Activated CD4-positive, alpha-beta T cell treated with anti-CD3 and anti-CD28 coated beads, Interleukin-2, amount 10 ng/mL, durations not matched to agents 24 days and 14 days (primary cell): Measurements from ENCODE around the gene ZNF362. TPM values are rescaled to one million over a fixed set of nuclear protein-coding genes. Genes with fewer than 3 reads are reported as not detected.

Experiments used
- DNase-seq: peaks from one replicate; pipeline ENCODE4 v3.0.0; 2022
- H3K27ac Mint-ChIP-seq: one replicate; pipeline ENCODE4 v1.8.0; 2022; ENCODE audit warnings: mild to moderate bottlenecking, mixed read lengths
- H3K27me3 Mint-ChIP-seq: one replicate; pipeline ENCODE4 v1.8.0; 2022; ENCODE audit warnings: mixed read lengths
- H3K36me3 Mint-ChIP-seq: one replicate; pipeline ENCODE4 v1.8.0; 2022; ENCODE audit warnings: low read depth, mild to moderate bottlenecking, mixed read lengths
- H3K4me1 Mint-ChIP-seq: one replicate; pipeline ENCODE4 v1.8.0; 2021; ENCODE audit warnings: mixed read lengths
- H3K4me3 Mint-ChIP-seq: one replicate; pipeline ENCODE4 v1.8.0; 2022; ENCODE audit warnings: mild to moderate bottlenecking, moderate library complexity, mixed read lengths
- H3K9me3 Mint-ChIP-seq: one replicate; pipeline ENCODE4 v1.8.0; 2021; ENCODE audit warnings: mixed read lengths
- intact Hi-C: fragments of 100-400 bp; cut with micrococcal nuclease; formaldehyde crosslinking; loops from one replicate; pipeline ENCODE4 v1.15.1; 2023
- total RNA-seq: library from RNA; stranded (reverse); gene quantifications from 2 replicates; pipeline ENCODE4 v1.2.3, GENCODE V29; 2022

Gene ZNF362
- total RNA-seq, 1 donor from 2014 or later: 13.3 TPM

- Mint-ChIP-seq H3K27me3 (peaks cover 6% of the 10 kb centered on the region), H3K36me3 (peaks cover 6% of the 10 kb centered on the region), H3K4me3 (no peak overlapping the region), H3K9me3 (no peaks in the 10 kb centered on the region), H3K27ac (no peak overlapping the region), H3K4me1 (peaks cover 12% of the 10 kb centered on the region)
- intact Hi-C loops: no loop called here
- no peak for DNase-seq
Observed at GRCh38 chr1:33254491-33254890, 1.8 kb upstream of the ZNF362 start.

GRCh38 chr1:33255347-33256220, 708 bp upstream of the ZNF362 start:
- Mint-ChIP-seq H3K27me3 (peaks cover 4% of the 10 kb centered on the region), H3K27ac (peak overlapping the region; percentile 70)

GRCh38 chr1:33256221-33256470, 146 bp upstream of the ZNF362 start:
- H3K4me3 Mint-ChIP-seq: no peak overlapping the region
- H3K27ac Mint-ChIP-seq: no peak overlapping the region
- H3K4me1 Mint-ChIP-seq: peaks cover 15% of the 10 kb centered on the region
- DNase-seq: no peak
- intact Hi-C loops: loop anchor here (2.0 to 5.0 kb wide), 2 partner anchors 75 to 439 kb away; partner anchors contain the start of genes S100PBP and YARS1
- H3K36me3 Mint-ChIP-seq: peaks cover 6% of the 10 kb centered on the region
- peaks cover 3% of the 10 kb centered on the region for H3K27me3 Mint-ChIP-seq
- no peaks in the 10 kb centered on the region for H3K9me3 Mint-ChIP-seq

More at GRCh38 chr1:33255347-33256220, 708 bp upstream of the ZNF362 start:
- DNase-seq: peak; percentile 79
- peaks cover 15% of the 10 kb centered on the region for H3K4me1 Mint-ChIP-seq
- H3K36me3 Mint-ChIP-seq: peaks cover 6% of the 10 kb centered on the region
- intact Hi-C loops: loop anchor here (2.0 to 5.0 kb wide), 2 partner anchors 75 to 438 kb away; partner anchors contain the start of genes S100PBP and YARS1
- no peaks in the 10 kb centered on the region for H3K9me3 Mint-ChIP-seq
- peak overlapping the region; percentile 60 for H3K4me3 Mint-ChIP-seq

- Mint-ChIP-seq H3K9me3 (no peaks in the 10 kb centered on the region), H3K4me1 (peaks cover 17% of the 10 kb centered on the region), H3K4me3 (peak overlapping the region; percentile 96), H3K36me3 (peaks cover 6% of the 10 kb centered on the region), H3K27me3 (peaks cover 3% of the 10 kb centered on the region), H3K27ac (peak overlapping the region; percentile 98)
- no peak for DNase-seq
- intact Hi-C loops: loop anchor here (2.0 to 5.0 kb wide), 2 partner anchors 76 to 440 kb away; partner anchors contain the start of genes S100PBP and YARS1
Observed at GRCh38 chr1:33257207-33257771, 997 bp downstream of the ZNF362 start.

GRCh38 chr1:33257772-33258712, 1.8 kb downstream of the ZNF362 start:
- intact Hi-C loops: loop anchor here (2.0 to 5.0 kb wide), 2 partner anchors 77 to 441 kb away; partner anchors contain the start of genes S100PBP and YARS1
- no peak for DNase-seq
- Mint-ChIP-seq H3K36me3 (peaks cover 6% of the 10 kb centered on the region), H3K4me1 (peaks cover 17% of the 10 kb centered on the region), H3K9me3 (no peaks in the 10 kb centered on the region), H3K4me3 (peak overlapping the region; percentile 96), H3K27ac (peak overlapping the region; percentile 98), H3K27me3 (peaks cover under 1% of the 10 kb centered on the region)

GRCh38 chr1:33258788-33259274, 2.5 kb downstream of the ZNF362 start:
- Mint-ChIP-seq H3K4me3 (no peak overlapping the region), H3K9me3 (no peaks in the 10 kb centered on the region), H3K4me1 (peaks cover 17% of the 10 kb centered on the region), H3K36me3 (peaks cover 6% of the 10 kb centered on the region), H3K27me3 (no peaks in the 10 kb centered on the region), H3K27ac (no peak overlapping the region)
- no peak for DNase-seq
- intact Hi-C loops: loop anchor here (5.0 kb wide), 1 partner anchor 442 kb away; the partner anchor contains the start of genes S100PBP and YARS1

- H3K4me1 Mint-ChIP-seq: peaks cover 17% of the 10 kb centered on the region
- peaks cover 6% of the 10 kb centered on the region for H3K36me3 Mint-ChIP-seq
- H3K4me3 Mint-ChIP-seq: no peak overlapping the region
- H3K9me3 Mint-ChIP-seq: no peaks in the 10 kb centered on the region
- H3K27ac Mint-ChIP-seq: no peak overlapping the region
- intact Hi-C loops: loop anchor here (5.0 kb wide), 1 partner anchor 443 kb away; the partner anchor contains the start of genes S100PBP and YARS1
- no peak for DNase-seq
- H3K27me3 Mint-ChIP-seq: no peaks in the 10 kb centered on the region
Observed at GRCh38 chr1:33259879-33260278, 3.6 kb downstream of the ZNF362 start.

- H3K27ac Mint-ChIP-seq: no peak overlapping the region
- H3K36me3 Mint-ChIP-seq: peaks cover 6% of the 10 kb centered on the region
- H3K4me1 Mint-ChIP-seq: peaks cover 17% of the 10 kb centered on the region
- intact Hi-C loops: no loop called here
- no peak for DNase-seq
- no peak overlapping the region for H3K4me3 Mint-ChIP-seq
- H3K9me3 Mint-ChIP-seq: no peaks in the 10 kb centered on the region
- no peaks in the 10 kb centered on the region for H3K27me3 Mint-ChIP-seq
Observed at GRCh38 chr1:33260439-33260838, 4.1 kb downstream of the ZNF362 start.

GRCh38 chr1:33261344-33261743, 5.1 kb downstream of the ZNF362 start:
- H3K4me3 Mint-ChIP-seq: no peak overlapping the region
- peaks cover 17% of the 10 kb centered on the region for H3K4me1 Mint-ChIP-seq
- H3K36me3 Mint-ChIP-seq: peaks cover 6% of the 10 kb centered on the region
- no peak for DNase-seq
- no peaks in the 10 kb centered on the region for H3K9me3 Mint-ChIP-seq
- H3K27me3 Mint-ChIP-seq: no peaks in the 10 kb centered on the region
- intact Hi-C loops: no loop called here
- no peak overlapping the region for H3K27ac Mint-ChIP-seq

GRCh38 chr1:33263890-33264504, 7.7 kb downstream of the ZNF362 start:
- H3K4me1 Mint-ChIP-seq: peaks cover 9% of the 10 kb centered on the region
- no peak for DNase-seq
- intact Hi-C loops: no loop called here
- H3K4me3 Mint-ChIP-seq: no peak overlapping the region
- peaks cover 2% of the 10 kb centered on the region for H3K36me3 Mint-ChIP-seq
- H3K27me3 Mint-ChIP-seq: no peaks in the 10 kb centered on the region
- no peak overlapping the region for H3K27ac Mint-ChIP-seq
- no peaks in the 10 kb centered on the region for H3K9me3 Mint-ChIP-seq

- Mint-ChIP-seq H3K36me3 (no peaks in the 10 kb centered on the region), H3K4me3 (no peak overlapping the region), H3K27ac (no peak overlapping the region), H3K27me3 (no peaks in the 10 kb centered on the region), H3K9me3 (no peaks in the 10 kb centered on the region), H3K4me1 (peaks cover 4% of the 10 kb centered on the region)
- no peak for DNase-seq
- intact Hi-C loops: no loop called here
Observed at GRCh38 chr1:33265780-33266605, 9.7 kb downstream of the ZNF362 start.

- Mint-ChIP-seq H3K4me3 (no peak overlapping the region), H3K36me3 (no peaks in the 10 kb centered on the region), H3K27ac (no peak overlapping the region), H3K9me3 (no peaks in the 10 kb centered on the region), H3K27me3 (no peaks in the 10 kb centered on the region), H3K4me1 (peaks cover 1% of the 10 kb centered on the region)
- DNase-seq: no peak
- intact Hi-C loops: no loop called here
Observed at GRCh38 chr1:33266766-33267165, 10.5 kb downstream of the ZNF362 start.
